ENCODE measurements around the gene TNN. TPM values are rescaled to one million over a fixed set of nuclear protein-coding genes. Genes with fewer than 3 reads are reported as not detected.

The TNN gene
- total RNA-seq, 1 donor from 2014 or later = not detected

GRCh38 chr1:175147569-175147968, 79.9 kb downstream of the TNN start:
- ATAC-seq = no peak

GRCh38 chr1:175148068-175148467, 80.4 kb downstream of the TNN start:
- ATAC-seq = no peak

GRCh38 chr1:175150596-175151319, 83.1 kb downstream of the TNN start:
- ATAC-seq = no peak

- ATAC-seq = peak; percentile 74
Measured at GRCh38 chr1:175152006-175152652, 84.5 kb downstream of the TNN start.

GRCh38 chr1:175154629-175155472, 87.2 kb downstream of the TNN start:
- ATAC-seq = peak; percentile 69

- no peak for ATAC-seq
Measured at GRCh38 chr1:175155473-175155856, 87.8 kb downstream of the TNN start.

- no peak for ATAC-seq
Measured at GRCh38 chr1:175155936-175156335, 88.3 kb downstream of the TNN start.

GRCh38 chr1:175157200-175157599, 89.6 kb downstream of the TNN start:
- no peak for ATAC-seq

- ATAC-seq = no peak
Measured at GRCh38 chr1:175158170-175158591, 90.5 kb downstream of the TNN start.

GRCh38 chr1:175162955-175163354, 95.3 kb downstream of the TNN start:
- ATAC-seq = peak; percentile 57

- no peak for ATAC-seq
Measured at GRCh38 chr1:175163702-175164101, 96.1 kb downstream of the TNN start.

GRCh38 chr1:175164751-175165150, 97.1 kb downstream of the TNN start:
- no peak for ATAC-seq

GRCh38 chr1:175166746-175167145, 99.1 kb downstream of the TNN start:
- ATAC-seq = no peak

- ATAC-seq = no peak
Measured at GRCh38 chr1:175167861-175168260, 100.2 kb downstream of the TNN start.

GRCh38 chr1:175168782-175169181, 101.1 kb downstream of the TNN start:
- ATAC-seq = no peak

GRCh38 chr1:175169286-175170018, 101.8 kb downstream of the TNN start:
- ATAC-seq = no peak

- ATAC-seq = no peak
Measured at GRCh38 chr1:175171036-175171913, 103.6 kb downstream of the TNN start.

GRCh38 chr1:175172503-175172902, 104.9 kb downstream of the TNN start:
- no peak for ATAC-seq

- no peak for ATAC-seq
Measured at GRCh38 chr1:175173531-175173930, 105.9 kb downstream of the TNN start.

- ATAC-seq = no peak
Measured at GRCh38 chr1:175174309-175175102, 106.9 kb downstream of the TNN start.

- ATAC-seq = no peak
Measured at GRCh38 chr1:175176246-175176645, 108.6 kb downstream of the TNN start.

All from esophagus mucosa (tissue), 1 donor.